NCI-H146 (cell line): ENCODE measurements around the gene SLC13A1.

ENCODE experiments used
- DNase-seq: peaks from one replicate; lab custom pipeline; 2025; lab: John Stamatoyannopoulos, UW

Gene SLC13A1

GRCh38 chr7:123193235-123193634 is 6.5 kb downstream of the SLC13A1 start:
- DNase-seq = no peak

- DNase-seq = peak; percentile 47
Observed at GRCh38 chr7:123191132-123191531, 8.6 kb downstream of the SLC13A1 start.

- no peak for DNase-seq
Observed at GRCh38 chr7:123190109-123190831, 9.5 kb downstream of the SLC13A1 start.

GRCh38 chr7:123185756-123186155 is 14.0 kb downstream of the SLC13A1 start:
- DNase-seq = no peak

DNA sequence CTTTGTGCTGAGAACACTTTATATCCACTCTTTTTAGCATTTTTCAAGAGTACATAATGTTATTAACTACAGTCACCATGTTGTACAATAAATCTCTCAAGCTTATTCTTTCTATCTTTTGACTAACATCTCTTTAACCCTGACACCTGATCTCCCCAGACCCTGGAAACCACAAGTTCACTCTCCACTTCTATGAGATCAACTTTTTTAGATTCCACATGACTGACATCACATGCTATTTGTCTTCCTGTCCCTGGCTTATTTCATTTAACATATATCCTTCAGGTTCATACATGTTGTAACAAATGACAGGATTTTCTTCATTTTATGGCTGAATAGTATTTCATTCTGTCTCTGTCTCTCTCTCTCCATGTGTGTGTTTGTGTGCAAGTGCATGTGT is 15.5 kb downstream of the SLC13A1 start:
- no peak for DNase-seq

DNA sequence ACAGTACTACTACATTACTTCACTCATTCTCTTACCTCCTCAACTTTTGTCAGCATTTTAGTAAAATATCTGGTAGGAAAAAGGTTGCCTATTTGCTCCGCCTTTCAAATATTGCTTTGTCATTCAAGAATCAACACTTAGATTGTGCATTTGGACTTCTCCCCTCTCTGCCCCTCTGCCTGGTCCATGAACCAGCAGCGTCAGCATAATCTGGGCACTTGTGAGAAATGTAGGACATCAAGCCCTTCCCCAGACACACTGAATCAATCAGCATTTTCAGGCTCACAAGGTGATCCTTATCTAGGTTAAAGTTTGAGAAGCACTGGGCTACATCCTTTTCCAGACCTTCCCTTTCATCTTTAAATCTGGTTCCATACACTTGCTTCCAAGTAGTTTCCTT is 16.3 kb downstream of the SLC13A1 start:
- DNase-seq = no peak

DNA sequence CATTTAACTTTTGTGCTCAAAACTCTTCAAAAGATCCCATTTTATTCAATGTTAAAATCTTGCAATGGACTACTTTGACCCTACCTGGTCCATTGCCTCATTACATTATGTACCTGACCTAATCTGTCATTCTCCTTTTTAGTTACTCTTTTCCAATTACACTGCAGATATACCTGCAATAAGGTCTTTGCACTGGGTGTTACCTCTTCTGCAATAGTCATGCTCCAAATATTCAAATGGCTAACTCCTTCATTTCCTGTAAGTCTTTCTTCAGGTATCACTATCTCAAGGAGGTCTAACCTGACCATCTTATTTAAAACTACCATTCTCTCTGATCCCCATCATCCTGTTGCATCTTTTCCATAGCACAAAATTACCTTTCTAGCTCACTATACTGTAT is 22.3 kb downstream of the SLC13A1 start:
- no peak for DNase-seq

- no peak for DNase-seq
Observed at GRCh38 chr7:123170333-123171246, 29.2 kb downstream of the SLC13A1 start.

GRCh38 chr7:123169065-123169464 is 30.7 kb downstream of the SLC13A1 start:
- no peak for DNase-seq

DNA sequence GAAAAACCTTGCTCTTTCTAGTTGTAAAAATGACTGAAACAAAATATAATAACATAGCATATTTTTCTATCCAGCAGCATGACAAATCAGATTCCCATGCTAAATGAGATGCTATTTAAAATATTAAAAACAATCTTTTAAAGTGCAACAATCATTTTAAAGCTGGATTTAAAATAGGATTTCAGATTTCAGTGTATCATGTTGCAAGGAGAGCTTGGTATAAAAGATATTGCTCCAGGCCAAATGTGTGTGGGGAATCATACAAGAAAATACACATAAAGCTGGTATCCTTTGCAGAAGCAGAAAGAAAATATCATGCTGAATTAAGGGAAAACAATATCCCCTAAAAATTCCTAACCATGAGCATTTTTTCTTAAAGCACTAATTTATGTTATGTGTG is 42.2 kb downstream of the SLC13A1 start:
- no peak for DNase-seq

DNA sequence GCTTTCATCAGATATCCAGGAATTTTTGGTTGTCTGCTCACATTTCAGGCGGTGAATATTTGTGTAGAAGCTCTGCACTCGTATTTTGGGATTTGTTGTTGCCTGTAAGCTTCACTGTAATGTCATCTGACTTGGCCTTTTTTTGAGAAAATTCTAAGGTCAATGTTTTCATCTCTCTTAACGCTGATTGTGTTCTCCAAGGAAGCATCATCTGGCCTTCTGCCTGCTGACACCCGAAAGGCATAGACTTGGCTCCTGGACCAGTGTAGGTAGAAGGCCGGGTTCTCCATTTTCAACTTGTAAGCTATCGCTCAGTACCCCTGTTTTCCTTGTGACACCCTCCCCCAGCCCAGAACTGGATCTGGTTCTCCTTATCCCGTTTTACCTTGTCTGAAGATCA is 44.2 kb downstream of the SLC13A1 start:
- DNase-seq = no peak

DNA sequence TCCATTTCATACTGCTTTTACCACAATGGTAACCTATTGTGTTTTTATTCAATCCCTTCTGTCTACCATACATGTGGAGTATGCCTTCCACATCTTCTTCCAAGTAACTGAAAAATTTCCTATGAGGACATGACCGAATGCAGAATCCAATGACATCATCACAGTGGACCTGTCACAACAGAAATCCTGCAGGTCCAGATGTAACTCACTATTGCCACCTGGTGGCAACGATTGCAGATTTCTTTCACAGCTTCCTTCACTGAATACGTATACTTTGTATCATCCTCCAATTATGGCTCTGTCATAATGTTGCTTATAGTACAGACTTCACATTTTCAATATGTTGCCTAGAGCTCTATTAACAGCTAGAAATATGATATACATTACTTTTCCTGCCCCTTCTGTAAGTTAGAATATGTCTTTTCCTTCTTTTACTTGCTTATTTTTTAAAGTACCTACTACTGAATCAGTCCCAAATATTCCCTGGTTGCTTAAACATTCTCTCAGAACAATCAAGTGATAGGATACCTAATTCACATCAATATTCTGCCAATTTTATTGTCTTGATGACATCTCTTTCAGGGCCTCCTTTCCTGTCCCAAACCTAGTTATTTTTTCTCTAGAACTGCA is 45.4 kb downstream of the SLC13A1 start:
- peak; percentile 82 for DNase-seq

GRCh38 chr7:123151443-123151842 is 48.3 kb downstream of the SLC13A1 start:
- DNase-seq = no peak

GRCh38 chr7:123148813-123149212 is 51.0 kb downstream of the SLC13A1 start:
- DNase-seq = no peak

DNA sequence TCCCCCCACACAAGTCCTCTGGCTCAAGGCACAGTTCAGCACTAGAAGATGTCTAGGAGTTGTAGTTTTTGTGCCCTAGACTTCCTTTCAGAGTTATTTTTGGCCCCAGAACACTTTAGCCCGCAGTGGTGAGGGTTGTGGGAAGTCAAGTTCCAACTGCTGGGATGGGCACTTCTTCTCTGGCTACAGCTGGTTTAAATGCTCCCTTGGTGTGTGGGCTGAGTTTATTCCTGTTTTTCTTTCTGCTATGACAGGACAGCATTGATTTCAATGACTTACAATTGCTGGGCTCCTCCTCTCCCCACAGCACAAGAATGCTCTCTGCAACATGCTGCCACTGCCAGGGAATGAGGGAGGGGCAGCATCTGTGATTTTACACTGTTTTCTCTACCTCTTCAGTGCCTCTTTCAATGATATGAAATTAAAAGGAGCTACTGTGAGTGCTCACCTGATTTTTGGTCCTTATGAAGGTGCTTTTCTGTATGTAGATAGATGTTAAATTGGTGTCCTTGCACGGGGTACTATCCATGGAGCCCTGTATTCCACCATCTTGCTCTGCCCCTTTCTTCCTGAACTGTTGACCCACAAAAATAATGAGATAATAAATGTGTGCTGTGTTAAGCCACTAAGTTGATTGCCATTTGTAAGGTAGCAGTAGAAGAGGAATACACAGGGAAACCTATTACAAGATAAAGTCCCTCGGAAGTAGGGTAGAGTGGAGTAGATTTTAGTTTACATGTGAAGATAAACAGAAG is 56.3 kb downstream of the SLC13A1 start:
- DNase-seq = no peak

GRCh38 chr7:123140561-123140960 is 59.2 kb downstream of the SLC13A1 start:
- no peak for DNase-seq

- DNase-seq = no peak
Observed at GRCh38 chr7:123135960-123136359, 63.8 kb downstream of the SLC13A1 start.

- DNase-seq = no peak
Observed at GRCh38 chr7:123133924-123134323, 65.8 kb downstream of the SLC13A1 start.

DNA sequence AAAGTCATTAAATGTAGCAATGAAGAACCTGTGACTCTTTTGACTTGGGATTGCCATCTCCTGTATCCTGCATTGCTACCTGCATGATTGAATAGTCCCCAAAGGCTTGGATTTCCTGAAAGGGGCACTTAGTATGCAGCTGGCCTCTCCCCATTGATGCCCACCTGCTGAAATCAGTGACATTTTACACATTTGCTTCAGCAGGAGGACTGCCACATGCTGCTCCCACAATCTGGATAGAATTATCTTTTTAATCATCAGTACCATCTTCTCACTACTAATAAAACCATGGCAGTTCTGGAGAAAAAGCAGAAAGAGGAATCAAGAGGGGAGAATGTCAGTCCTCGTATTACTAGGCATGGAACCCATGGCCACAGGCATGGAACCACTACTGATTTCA is 67.8 kb downstream of the SLC13A1 start:
- DNase-seq = peak; percentile 62

GRCh38 chr7:123131556-123131955 is 68.2 kb downstream of the SLC13A1 start:
- peak; percentile 18 for DNase-seq

GRCh38 chr7:123131140-123131539 is 68.6 kb downstream of the SLC13A1 start:
- DNase-seq = no peak

- no peak for DNase-seq
Observed at GRCh38 chr7:123126691-123127090, 73.1 kb downstream of the SLC13A1 start.
